GM18870 (cell line): Measurements from ENCODE around the gene TTLL5.

ENCODE experiments used
- ATAC-seq: cut with Tn5 transposase; IDR thresholded peaks from one replicate; pipeline ENCODE4 v1.9.1; 2021; ENCODE audit warnings: moderate library complexity; ENCODE audit not compliant: unreplicated experiment

The TTLL5 gene

DNA sequence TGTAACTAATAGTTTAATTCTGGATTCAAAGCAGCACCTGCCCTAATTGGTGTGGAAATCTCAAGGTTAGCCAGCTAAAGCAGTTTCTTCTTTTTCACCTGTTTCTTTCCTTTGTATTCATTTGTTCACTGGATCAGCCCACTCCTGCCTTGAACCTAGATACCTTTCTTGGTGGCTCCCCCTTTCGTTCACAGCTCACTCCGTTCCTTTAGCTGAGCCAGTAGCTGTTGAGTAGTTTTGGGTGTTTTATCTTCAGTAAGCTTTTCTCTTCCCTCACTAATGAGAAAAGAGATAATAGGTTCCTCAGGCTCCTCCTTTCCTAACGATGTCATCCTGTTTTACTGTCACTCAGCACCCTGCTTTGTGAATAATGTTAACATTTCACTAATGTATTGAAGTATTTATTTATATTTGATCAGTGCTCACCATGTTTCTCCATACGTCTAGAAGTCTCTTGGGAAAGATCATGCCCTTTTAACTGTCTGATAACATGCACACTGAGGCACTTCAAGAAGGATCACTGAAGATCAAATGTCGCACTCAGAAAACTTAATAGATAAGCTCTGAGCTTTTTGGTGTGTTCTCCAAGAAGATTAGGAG is 199.6 kb downstream of the TTLL5 start:
- ATAC-seq, result no peak

DNA sequence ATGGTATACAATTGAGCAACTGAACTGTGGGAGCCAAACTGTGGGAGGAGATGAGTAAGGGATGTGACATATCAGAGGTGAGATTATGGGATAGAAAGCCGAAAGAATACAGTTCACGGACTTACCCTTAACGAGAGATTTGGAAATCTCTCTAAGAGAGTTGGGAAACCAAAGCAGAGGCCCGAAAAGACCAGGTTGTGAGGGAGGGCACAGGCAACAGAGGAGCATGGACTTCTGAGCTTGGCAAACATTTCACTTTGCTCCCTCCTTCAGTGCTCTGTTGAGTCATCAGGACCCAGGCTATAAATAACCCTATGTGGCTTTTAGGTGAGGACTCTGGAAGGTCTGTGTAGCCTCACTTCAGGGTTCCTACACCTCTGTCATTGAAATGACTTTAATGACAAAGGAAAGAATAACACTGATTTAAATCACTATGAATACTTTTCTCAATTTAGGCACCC is 200.1 kb downstream of the TTLL5 start:
- no peak for ATAC-seq

DNA sequence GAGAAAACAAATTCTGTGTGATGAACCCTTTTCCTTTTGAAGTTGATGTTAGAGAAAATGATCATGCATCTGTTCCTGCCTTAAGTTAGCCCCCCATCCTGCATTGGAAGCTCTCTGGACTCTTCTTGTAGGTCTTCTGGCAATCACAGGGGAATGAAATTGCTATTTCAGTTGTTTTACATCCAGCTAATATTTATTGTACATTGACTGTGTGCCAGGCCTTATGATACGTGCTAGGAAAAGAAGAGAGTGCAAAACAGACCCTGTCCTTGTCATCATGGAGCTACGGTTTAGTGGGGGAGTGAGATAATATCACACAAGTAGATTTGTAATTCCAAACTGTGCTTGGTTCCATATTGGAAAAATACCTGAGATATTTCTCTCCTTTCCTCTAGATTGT is 202.2 kb downstream of the TTLL5 start:
- no peak for ATAC-seq

DNA sequence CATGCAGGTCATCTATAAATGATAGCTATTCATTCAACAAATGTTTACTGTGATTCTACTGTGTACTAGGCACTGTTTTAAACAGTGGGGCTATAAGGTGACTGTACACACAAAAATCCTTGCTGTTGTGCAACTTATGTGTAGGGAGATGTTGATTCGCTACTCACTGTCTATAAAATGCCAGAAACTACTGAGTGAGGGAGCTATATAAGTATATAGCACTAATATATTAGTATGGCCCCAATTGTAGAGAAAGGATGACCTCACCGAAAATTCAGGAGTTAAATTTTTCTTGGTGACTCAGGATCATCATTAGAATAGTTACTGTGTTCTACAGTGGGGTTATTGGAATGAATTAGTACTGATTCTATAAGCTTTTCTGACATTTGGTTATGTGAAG is 203.3 kb downstream of the TTLL5 start:
- no peak for ATAC-seq

- ATAC-seq, result no peak
Observed at GRCh38 chr14:75865531-75865930, 204.5 kb downstream of the TTLL5 start.

GRCh38 chr14:75866970-75867369 is 205.9 kb downstream of the TTLL5 start:
- no peak for ATAC-seq

DNA sequence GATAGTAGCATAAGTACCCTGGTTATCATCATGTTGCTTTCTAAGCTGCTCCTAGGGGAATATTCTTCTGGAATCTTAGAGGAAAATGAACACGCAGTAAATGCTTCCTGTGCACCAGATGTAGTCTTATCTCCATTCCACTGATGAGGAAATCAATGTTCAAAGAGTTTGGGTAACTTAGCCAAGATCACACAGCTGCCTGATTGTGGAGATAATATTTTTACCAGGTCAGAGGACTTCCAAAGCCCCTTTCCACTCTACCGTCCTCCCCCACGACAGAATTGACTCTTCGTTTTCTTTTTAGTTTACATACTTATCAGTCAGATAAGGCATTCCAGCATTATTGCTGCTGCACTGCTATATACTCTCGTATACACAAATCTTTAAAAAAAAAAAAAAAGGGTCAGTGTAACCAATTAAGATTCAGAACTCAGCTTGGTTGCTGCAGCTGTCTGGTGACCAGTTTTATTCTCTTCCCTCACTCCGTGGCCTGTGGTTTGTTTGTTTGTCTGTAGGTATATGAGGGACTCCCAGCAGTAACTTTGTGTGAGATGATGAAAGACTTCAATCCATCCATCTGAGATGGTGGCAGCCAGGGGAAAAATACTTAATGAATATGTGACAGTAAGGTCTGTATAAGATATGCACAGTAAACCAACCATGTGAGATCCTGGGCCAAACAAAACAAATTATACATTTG is 210.3 kb downstream of the TTLL5 start:
- no peak for ATAC-seq

- peak; percentile 84 for ATAC-seq
Observed at GRCh38 chr14:75875958-75876357, 214.9 kb downstream of the TTLL5 start.

DNA sequence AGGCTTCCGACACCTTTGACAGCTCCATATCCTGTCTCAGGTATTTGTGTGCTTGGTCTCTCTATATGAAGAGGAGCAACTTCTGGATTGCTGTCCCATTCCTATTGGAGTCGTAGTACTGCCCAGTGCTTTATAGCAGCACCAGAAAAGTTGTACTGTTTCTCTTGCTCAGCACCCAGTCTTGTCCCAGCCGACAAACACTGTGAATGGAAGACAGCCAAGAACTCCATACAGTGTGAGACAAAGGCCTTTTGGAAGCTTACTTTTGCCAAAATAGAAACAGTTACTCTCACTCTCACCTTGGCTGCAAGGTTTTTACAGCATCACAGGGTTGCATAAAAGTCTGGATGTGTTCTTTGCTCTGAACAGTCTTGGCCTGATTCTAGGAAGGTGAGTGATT is 215.5 kb downstream of the TTLL5 start:
- ATAC-seq, result no peak

DNA sequence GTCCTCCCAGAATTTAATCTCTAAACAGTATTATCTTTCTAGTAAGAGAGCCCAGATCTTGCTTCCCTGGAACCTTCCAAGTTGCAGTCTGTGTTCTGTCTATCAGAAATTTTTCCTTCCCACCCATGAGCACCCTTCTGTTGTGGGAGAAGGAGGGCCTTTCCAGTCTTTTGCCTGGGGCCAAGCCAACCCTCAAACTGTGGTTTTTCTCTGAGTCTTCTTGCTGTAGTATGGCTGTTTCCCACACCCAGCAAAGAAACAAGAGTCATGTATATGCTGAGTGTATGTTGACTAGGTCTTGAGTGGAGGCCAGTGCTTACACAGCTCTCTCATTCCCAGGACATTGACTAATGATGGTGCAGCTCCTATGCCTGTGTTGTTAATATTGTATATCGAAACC is 216.2 kb downstream of the TTLL5 start:
- ATAC-seq, result no peak

GRCh38 chr14:75877884-75878283 is 216.8 kb downstream of the TTLL5 start:
- ATAC-seq, result no peak

DNA sequence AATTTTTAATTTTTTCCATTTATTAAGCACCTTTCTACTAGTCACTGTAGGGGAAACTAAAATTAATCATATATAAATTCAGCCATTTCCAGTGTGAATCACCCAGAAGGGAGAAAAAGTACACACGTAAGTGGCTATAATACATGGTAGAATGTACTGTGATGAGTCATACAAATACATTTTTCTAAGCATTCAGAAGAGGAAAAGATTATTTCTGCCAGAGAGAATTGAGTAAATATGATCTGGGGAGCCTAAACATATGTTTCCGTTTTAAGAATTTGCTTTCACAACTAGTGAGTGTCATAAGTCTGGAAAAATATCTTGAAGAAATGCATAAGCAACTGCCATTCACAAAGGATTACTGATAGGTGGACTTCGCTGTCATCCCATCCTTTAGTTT is 218.0 kb downstream of the TTLL5 start:
- no peak for ATAC-seq

GRCh38 chr14:75880512-75880911 is 219.5 kb downstream of the TTLL5 start:
- no peak for ATAC-seq

GRCh38 chr14:75881994-75882393 is 220.9 kb downstream of the TTLL5 start:
- ATAC-seq, result no peak

DNA sequence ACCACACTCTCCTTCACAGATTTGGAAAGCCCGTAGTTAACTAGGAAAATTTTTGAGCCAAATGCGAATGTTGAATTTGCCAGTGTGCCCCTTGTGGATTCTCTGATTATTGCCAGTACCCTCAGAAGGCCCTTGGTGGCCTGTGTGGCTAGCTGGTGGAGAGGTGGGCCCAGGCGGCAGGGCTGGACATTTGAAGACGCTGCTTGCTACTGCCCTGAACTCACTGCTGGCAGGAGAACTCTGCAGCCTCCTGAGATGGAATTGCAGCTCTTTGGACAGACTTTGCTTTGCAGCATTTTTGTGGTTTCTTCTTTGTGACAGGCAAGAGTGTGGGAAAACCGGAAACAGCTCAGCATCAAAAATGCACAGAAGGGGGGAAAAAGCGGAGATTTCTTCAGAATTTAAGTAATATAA is 223.2 kb downstream of the TTLL5 start:
- no peak for ATAC-seq

DNA sequence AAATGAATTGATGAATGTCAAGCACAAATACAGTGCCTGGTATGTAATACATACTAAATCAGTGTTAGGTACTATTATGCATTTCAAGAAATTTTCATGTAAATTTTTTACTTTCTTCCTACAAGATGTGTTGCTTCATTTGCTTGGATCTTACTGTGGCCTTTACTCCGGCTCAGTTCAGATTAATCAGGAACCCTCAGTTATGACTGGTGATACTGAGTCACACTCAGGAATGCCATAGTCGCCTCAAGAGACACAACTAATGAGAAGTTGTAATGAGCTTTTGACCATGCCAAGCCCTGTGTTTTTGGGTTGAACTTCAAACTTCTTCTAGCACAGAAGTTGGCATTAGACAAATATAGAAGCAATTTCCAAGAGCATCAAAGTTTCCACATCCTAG is 224.8 kb downstream of the TTLL5 start:
- ATAC-seq, result no peak

DNA sequence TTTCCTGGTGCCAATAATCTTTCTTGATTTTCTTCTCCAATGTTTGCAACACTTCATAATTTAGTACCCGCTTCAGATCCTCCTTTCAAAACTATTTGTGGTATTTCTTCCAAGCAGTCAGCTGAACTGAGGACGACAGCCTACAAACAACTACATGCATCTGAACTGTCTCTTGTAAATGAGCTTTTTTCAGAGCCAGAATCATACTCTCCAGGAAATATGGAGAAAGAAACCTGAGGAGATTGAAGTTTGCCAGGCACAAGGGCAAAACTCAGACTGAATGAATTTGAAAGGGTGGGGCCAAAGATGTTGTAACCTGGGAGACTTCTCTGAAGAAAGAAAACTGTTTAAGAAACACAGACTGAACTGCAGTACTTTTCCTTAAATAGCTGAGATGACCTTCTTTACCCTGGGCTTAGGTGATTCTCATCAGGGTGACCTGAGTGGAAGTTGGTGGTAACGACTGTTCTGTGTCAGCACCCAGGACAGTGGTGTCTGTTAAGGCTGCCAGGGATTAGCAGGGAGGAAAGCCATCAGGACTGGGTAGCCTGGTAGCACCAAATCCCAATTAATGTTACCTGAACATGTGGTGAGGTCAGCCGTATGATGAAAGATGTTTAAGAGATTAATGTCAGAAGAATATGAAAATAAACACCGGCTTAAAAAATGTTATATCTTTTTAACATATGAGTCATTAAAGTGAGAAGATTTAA is 225.7 kb downstream of the TTLL5 start:
- ATAC-seq, result no peak

- no peak for ATAC-seq
Observed at GRCh38 chr14:75888945-75889344, 227.9 kb downstream of the TTLL5 start.

- no peak for ATAC-seq
Observed at GRCh38 chr14:75896341-75896740, 235.3 kb downstream of the TTLL5 start.

DNA sequence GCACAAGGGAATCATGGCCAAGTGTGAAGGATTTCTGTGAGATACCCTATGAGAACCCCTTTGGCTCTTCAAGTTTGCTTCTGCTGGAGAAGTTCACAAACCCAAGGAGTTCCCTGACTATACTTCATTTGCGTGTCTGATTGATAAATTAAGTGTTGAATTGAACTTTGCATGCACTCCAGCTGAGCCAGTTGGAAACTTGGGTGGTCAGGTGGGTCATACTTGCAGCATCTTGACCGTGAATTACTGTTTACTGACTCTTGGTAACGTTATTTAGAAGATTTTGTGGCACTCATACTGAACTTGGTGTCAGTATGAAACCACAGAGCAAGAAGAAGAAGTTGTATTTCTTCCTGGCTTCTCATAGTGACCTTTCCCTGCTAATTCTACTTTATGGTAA is 243.3 kb downstream of the TTLL5 start:
- ATAC-seq, result no peak

GRCh38 chr14:75905147-75905904 is 244.3 kb downstream of the TTLL5 start:
- no peak for ATAC-seq
